Activated CD8-positive, alpha-beta memory T cell treated with anti-CD3 and anti-CD28 coated beads, Interleukin-2, amount 50 U/mL, for 48 hours (primary cell): Measurements from ENCODE around the gene ZIC5.

Source experiments
- DNase-seq: peaks from one replicate; pipeline ENCODE4 v3.0.0-alpha.2; 2020

ZIC5 gene

GRCh38 chr13:99987154-99988019 lies 15.8 kb upstream of the ZIC5 start:
- peak; percentile 10 for DNase-seq

GRCh38 chr13:99986741-99987140 lies 15.2 kb upstream of the ZIC5 start:
- DNase-seq, result no peak

- DNase-seq, result no peak
These were observed 14.4 kb upstream of the ZIC5 start for GRCh38 chr13:99985886-99986527.

GRCh38 chr13:99985241-99985874 lies 13.8 kb upstream of the ZIC5 start:
- DNase-seq, result no peak

- peak; percentile 62 for DNase-seq
These were observed 13.1 kb upstream of the ZIC5 start for GRCh38 chr13:99984461-99985240.

- no peak for DNase-seq
These were observed 12.2 kb upstream of the ZIC5 start for GRCh38 chr13:99983499-99984401.

GRCh38 chr13:99982731-99983498 lies 11.3 kb upstream of the ZIC5 start:
- DNase-seq, result no peak

- DNase-seq, result peak; percentile 64
These were observed 10.6 kb upstream of the ZIC5 start for GRCh38 chr13:99982036-99982730.

- peak; percentile 55 for DNase-seq
These were observed 10.1 kb upstream of the ZIC5 start, which contains the start of gene ZIC2 for GRCh38 chr13:99981735-99982035. ZIC2 (plus strand) TSS chr13:99981784; CDS start chr13:99982065, 281 bp downstream.

- peak; percentile 68 for DNase-seq
These were observed 9.5 kb upstream of the ZIC5 start for GRCh38 chr13:99980824-99981734.

- peak; percentile 76 for DNase-seq
These were observed 8.7 kb upstream of the ZIC5 start for GRCh38 chr13:99980201-99980823.

- DNase-seq, result peak; percentile 64
These were observed 8.1 kb upstream of the ZIC5 start for GRCh38 chr13:99979453-99980200.

- DNase-seq, result no peak
These were observed 7.4 kb upstream of the ZIC5 start for GRCh38 chr13:99978799-99979452.

GRCh38 chr13:99977912-99978798 lies 6.6 kb upstream of the ZIC5 start:
- no peak for DNase-seq

GRCh38 chr13:99977334-99977911 lies 5.9 kb upstream of the ZIC5 start:
- DNase-seq, result no peak

GRCh38 chr13:99976575-99976974 lies 5.0 kb upstream of the ZIC5 start:
- DNase-seq, result no peak
